GM19099 (cell line): ENCODE data around the gene CELF5.

ENCODE experiments used
- POLR2A ChIP-seq: IDR thresholded peaks from 3 replicates; pipeline ENCODE4 v1.6.1; 2011; ENCODE audit warnings: low read depth; ENCODE audit not compliant: insufficient read length; ENCODE audit errors: extremely low read depth

CELF5 gene

GRCh38 chr19:3343619-3344502 is 119.4 kb downstream of the CELF5 start:
- TF ChIP-seq POLR2A, result no peak

GRCh38 chr19:3344608-3345598 is 120.4 kb downstream of the CELF5 start:
- no peak for TF ChIP-seq POLR2A

- no peak for TF ChIP-seq POLR2A
Observed at GRCh38 chr19:3345850-3346460, 121.5 kb downstream of the CELF5 start.
